Right renal pelvis (tissue), 4 donors: ENCODE results near the gene FMN1. TPM values are rescaled to one million over a fixed set of nuclear protein-coding genes. Genes with fewer than 3 reads are reported as not detected.

Source experiments
- DNase-seq, 4 donors: peaks; one replicate each; pipeline ENCODE4 v3.0.0-alpha.2; 2013; ENCODE audit warnings: low read depth in 4 of 4, low spot score in 3 of 4, missing footprints in 1 of 4
- polyA plus RNA-seq, 4 donors: library from polyadenylated mRNA; unstranded; fragments of 120-200 nt; gene quantifications; one replicate each; pipeline ENCODE4 v1.2.1, GENCODE V29; 2013; ENCODE audit not compliant: insufficient read length in 4 of 4

Gene FMN1
- polyA plus RNA-seq, 4 donors = 16.4 to 18.6 (median 17.1) TPM

GRCh38 chr15:33201491-33202231 lies 7.1 kb upstream of the FMN1 start:
- no peak for DNase-seq

- no peak for DNase-seq
These were observed 6.4 kb upstream of the FMN1 start for GRCh38 chr15:33200903-33201302.

- no peak for DNase-seq
These were observed 5.9 kb upstream of the FMN1 start for GRCh38 chr15:33200444-33200843.

GRCh38 chr15:33198541-33198940 lies 4.0 kb upstream of the FMN1 start:
- DNase-seq = no peak

- DNase-seq = no peak
These were observed 3.1 kb upstream of the FMN1 start for GRCh38 chr15:33197636-33198035.

GRCh38 chr15:33194237-33194636 lies 277 bp downstream of the FMN1 start:
- DNase-seq = no peak

- DNase-seq = no peak
These were observed 2.9 kb downstream of the FMN1 start for GRCh38 chr15:33191591-33191990.

GRCh38 chr15:33190539-33190938 lies 4.0 kb downstream of the FMN1 start:
- no peak for DNase-seq

GRCh38 chr15:33188641-33189257 lies 5.8 kb downstream of the FMN1 start:
- no peak for DNase-seq

- no peak for DNase-seq
These were observed 6.4 kb downstream of the FMN1 start for GRCh38 chr15:33188159-33188558.

- no peak for DNase-seq
These were observed 11.2 kb downstream of the FMN1 start for GRCh38 chr15:33183334-33183733.

GRCh38 chr15:33182926-33183325 lies 11.6 kb downstream of the FMN1 start:
- DNase-seq = no peak

- no peak for DNase-seq
These were observed 12.1 kb downstream of the FMN1 start for GRCh38 chr15:33182278-33182905.

- no peak for DNase-seq
These were observed 14.6 kb downstream of the FMN1 start for GRCh38 chr15:33179874-33180273.

GRCh38 chr15:33171202-33171601 lies 23.3 kb downstream of the FMN1 start:
- DNase-seq = no peak

GRCh38 chr15:33169625-33170024 lies 24.9 kb downstream of the FMN1 start:
- DNase-seq = no peak

- DNase-seq = no peak
These were observed 26.1 kb downstream of the FMN1 start for GRCh38 chr15:33168444-33168843.

- no peak for DNase-seq
These were observed 30.7 kb downstream of the FMN1 start for GRCh38 chr15:33163816-33164215.

GRCh38 chr15:33161209-33161608 lies 33.3 kb downstream of the FMN1 start:
- no peak for DNase-seq

- no peak for DNase-seq
These were observed 33.8 kb downstream of the FMN1 start for GRCh38 chr15:33160581-33161165.

GRCh38 chr15:33159726-33160453 lies 34.6 kb downstream of the FMN1 start:
- no peak for DNase-seq
